A673 (cell line): ENCODE data around the gene NUDT13. TPM values are rescaled to one million over a fixed set of nuclear protein-coding genes. Genes with fewer than 3 reads are reported as not detected.

Source experiments
- BruUV-seq: library from RNA; stranded (reverse); fragments of 400-500 nt; replicated peaks from 2 replicates; lab custom pipeline; 2021; lab: Mats Ljungman, UMichigan
- CTCF ChIA-PET: fragments of 300-600 bp; sonication (Branson Sonifier 250); formaldehyde crosslinking; loops from one replicate; lab custom pipeline; 2022; ENCODE audit warnings: antibody characterized with exemption; lab: Charles Lee
- POLR2A ChIA-PET: fragments of 300-600 bp; sonication (Branson Sonifier 250); formaldehyde crosslinking; loops from one replicate; lab custom pipeline; 2022; ENCODE audit warnings: antibody characterized with exemption; ENCODE audit not compliant: low non-redundant PET; lab: Charles Lee
- DNase-seq: peaks from one replicate; pipeline ENCODE4 v3.0.0-alpha.2; 2015; ENCODE audit warnings: low spot score
- H3K27ac ChIP-seq: fragments of 200-600 bp; sonication (generic); 2 replicates; pipeline ENCODE4 v1.5.1; 2016; ENCODE audit warnings: mixed run types, low read depth, mild to moderate bottlenecking, mixed read lengths, antibody characterized with exemption, low read length; ENCODE audit not compliant: poor library complexity, severe bottlenecking
- H3K27me3 ChIP-seq: fragments of 200-600 bp; sonication (generic); replicated peaks from 2 replicates; pipeline ENCODE4 v1.6.1; 2017; ENCODE audit warnings: mixed run types, low read depth, mild to moderate bottlenecking, mixed read lengths, antibody characterized with exemption, low read length; ENCODE audit not compliant: insufficient read depth, poor library complexity
- H3K36me3 ChIP-seq: fragments of 200-600 bp; sonication (generic); 2 replicates; pipeline ENCODE4 v1.6.1; 2016; ENCODE audit warnings: mixed run types, mild to moderate bottlenecking, mixed read lengths, antibody characterized with exemption, low read length; ENCODE audit not compliant: insufficient read depth, poor library complexity, severe bottlenecking
- H3K4me1 ChIP-seq: fragments of 200-600 bp; sonication (generic); 2 replicates; pipeline ENCODE4 v1.6.1; 2017; ENCODE audit warnings: mixed run types, mild to moderate bottlenecking, mixed read lengths, antibody characterized with exemption, low read length; ENCODE audit not compliant: insufficient read depth, poor library complexity, severe bottlenecking
- H3K4me3 ChIP-seq: fragments of 200-600 bp; sonication (generic); 2 replicates; pipeline ENCODE4 v1.5.1; 2016; ENCODE audit warnings: low read depth, mixed run types, mild to moderate bottlenecking, mixed read lengths, low read length; ENCODE audit not compliant: poor library complexity, severe bottlenecking
- H3K9me3 ChIP-seq: fragments of 200-600 bp; sonication (generic); 2 replicates; pipeline ENCODE4 v1.6.1; 2016; ENCODE audit warnings: mixed run types, low read depth, mild to moderate bottlenecking, mixed read lengths, antibody characterized with exemption, low read length; ENCODE audit not compliant: poor library complexity, severe bottlenecking
- CTCF ChIP-seq: fragments of 300-800, 200-600 bp; sonication (generic); conservative IDR thresholded peaks from 2 replicates; pipeline ENCODE4 v1.5.1; 2017; ENCODE audit warnings: low read depth, mild to moderate bottlenecking, antibody characterized with exemption, low read length, moderate library complexity, mixed read lengths
- EZH2 ChIP-seq: fragments of 200-600 bp; sonication (generic); IDR thresholded peaks from 2 replicates; pipeline ENCODE4 v1.6.1; 2017; ENCODE audit warnings: borderline replicate concordance, low read depth, mild to moderate bottlenecking, mixed read lengths, antibody characterized with exemption, low read length; ENCODE audit not compliant: poor library complexity, severe bottlenecking
- intact Hi-C: fragments of 100-400 bp; cut with micrococcal nuclease; formaldehyde crosslinking; loops from one replicate; pipeline ENCODE4 v1.10.0; 2022; ENCODE audit not compliant: unreplicated experiment
- total RNA-seq: library from RNA; stranded (reverse); gene quantifications from 2 replicates; pipeline ENCODE4 v1.2.3, GENCODE V29; 2021

NUDT13 gene
- total RNA-seq, 1 experiment from 2014 or later, result 2.0 TPM

- H3K4me3 ChIP-seq, result no peak overlapping the region
- no peaks in the 10 kb centered on the region for H3K27me3 ChIP-seq
- ChIA-PET POLR2A (interaction anchor here (0.5 kb wide), 1 partner anchor 114 kb away, joined by 3 read pairs; no protein-coding TSS in a partner anchor), CTCF (no interaction called here)
- intact Hi-C loops, result loop anchor here (10.0 kb wide), 1 partner anchor 371 kb away; the partner anchor contains the start of gene MCU
- TF ChIP-seq EZH2 (no peak), CTCF (no peak)
- DNase-seq, result no peak
- H3K27ac ChIP-seq, result no peak overlapping the region
- H3K9me3 ChIP-seq, result no peaks in the 10 kb centered on the region
- BruUV-seq, result no TSS peak
- H3K4me1 ChIP-seq, result no peaks in the 10 kb centered on the region
- peaks cover 21% of the 10 kb centered on the region for H3K36me3 ChIP-seq
These were observed 44.8 kb upstream of the NUDT13 start for GRCh38 chr10:73065441-73065840.

GRCh38 chr10:73073627-73074026 is 36.6 kb upstream of the NUDT13 start:
- Histone ChIP-seq H3K4me3 (no peak overlapping the region), H3K27ac (no peak overlapping the region), H3K27me3 (no peaks in the 10 kb centered on the region), H3K9me3 (no peaks in the 10 kb centered on the region), H3K4me1 (peaks cover 24% of the 10 kb centered on the region), H3K36me3 (peaks cover 28% of the 10 kb centered on the region)
- DNase-seq, result no peak
- intact Hi-C loops, result no loop called here
- CTCF ChIA-PET, result no interaction called here
- BruUV-seq, result no TSS peak
- TF ChIP-seq CTCF (no peak), EZH2 (no peak)
- POLR2A ChIA-PET, result no interaction called here

- Histone ChIP-seq H3K36me3 (peaks cover 17% of the 10 kb centered on the region), H3K9me3 (no peaks in the 10 kb centered on the region), H3K27ac (no peak overlapping the region), H3K27me3 (no peaks in the 10 kb centered on the region), H3K4me3 (no peak overlapping the region), H3K4me1 (peaks cover 24% of the 10 kb centered on the region)
- POLR2A ChIA-PET, result no interaction called here
- TF ChIP-seq EZH2, result no peak
- no peak for TF ChIP-seq CTCF
- intact Hi-C loops, result no loop called here
- CTCF ChIA-PET, result no interaction called here
- no peak for DNase-seq
- no TSS peak for BruUV-seq
These were observed 34.4 kb upstream of the NUDT13 start for GRCh38 chr10:73075829-73076228.
